ENCODE measurements around the gene FAM170B. TPM values are rescaled to one million over a fixed set of nuclear protein-coding genes. Genes with fewer than 3 reads are reported as not detected.

FAM170B gene
- total RNA-seq, 1 experiment from 2014 or later, result not detected

DNA sequence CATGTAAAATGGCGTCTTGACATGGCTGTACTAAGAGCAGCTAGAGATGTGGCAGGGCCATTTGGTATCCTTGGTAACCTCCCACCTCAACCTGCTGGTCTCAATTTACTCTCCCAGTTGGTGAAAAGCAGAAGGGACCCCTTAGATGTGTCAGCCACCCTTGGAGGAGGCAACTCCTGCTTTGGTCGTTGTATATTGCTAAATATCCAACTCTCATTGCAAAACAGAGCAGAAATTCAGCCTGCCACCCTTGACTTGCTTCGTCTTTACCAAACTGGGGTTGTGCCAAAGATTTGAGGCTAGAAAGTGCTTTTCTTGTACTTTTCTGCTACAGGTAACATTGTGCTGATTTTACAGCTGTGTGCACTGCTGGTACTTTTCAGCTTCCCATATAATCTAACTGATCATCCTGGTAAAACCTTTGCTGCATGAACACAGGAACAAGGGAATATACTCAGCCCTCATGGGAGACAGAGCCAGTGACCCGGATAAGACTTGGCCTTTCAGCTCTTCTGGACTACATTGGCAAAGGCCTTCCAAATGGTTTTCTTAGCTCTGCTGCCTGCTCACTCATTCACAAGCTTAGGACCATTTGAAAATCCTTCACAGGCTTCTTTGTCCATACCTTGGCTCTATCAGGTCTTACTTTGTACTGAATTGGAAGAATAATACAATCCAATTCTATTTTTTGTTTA, 16.3 kb downstream of the FAM170B start:
- BruUV-seq (replicated peaks), result no TSS peak
- Histone ChIP-seq H3K9me3 (ENCODE audit: insufficient read depth, low read depth) (no peaks in the 10 kb centered on the region), H3K27ac (no peak overlapping the region), H2AFZ (no peak overlapping the region), H3K4me3 (no peak overlapping the region), H4K20me1 (ENCODE audit: insufficient read depth) (no peaks in the 10 kb centered on the region), H3K9me2 (ENCODE audit: insufficient read depth) (no peaks in the 10 kb centered on the region), H3F3A (ENCODE audit: insufficient read depth, low read depth) (no peaks in the 10 kb centered on the region), H3K27me3 (ENCODE audit: insufficient read depth, low read depth) (peaks cover 57% of the 10 kb centered on the region), H3K36me3 (ENCODE audit: low read depth) (no peaks in the 10 kb centered on the region), H3K4me1 (replicated peaks; ENCODE audit: insufficient read depth) (no peaks in the 10 kb centered on the region), H3K79me2 (ENCODE audit: low read depth) (no peaks in the 10 kb centered on the region), H3K4me2 (no peak overlapping the region)
- ChIA-PET POLR2A (ENCODE audit: unreplicated experiment) (no interaction called here), CTCF (no interaction called here)
- intact Hi-C loops (cut with micrococcal nuclease; ENCODE audit: unreplicated experiment), result no loop called here
- no peak for TF ChIP-seq EZH2 (IDR thresholded peaks at IDR 0.05; ENCODE audit: low read depth)
- TF ChIP-seq, protein P1, sequence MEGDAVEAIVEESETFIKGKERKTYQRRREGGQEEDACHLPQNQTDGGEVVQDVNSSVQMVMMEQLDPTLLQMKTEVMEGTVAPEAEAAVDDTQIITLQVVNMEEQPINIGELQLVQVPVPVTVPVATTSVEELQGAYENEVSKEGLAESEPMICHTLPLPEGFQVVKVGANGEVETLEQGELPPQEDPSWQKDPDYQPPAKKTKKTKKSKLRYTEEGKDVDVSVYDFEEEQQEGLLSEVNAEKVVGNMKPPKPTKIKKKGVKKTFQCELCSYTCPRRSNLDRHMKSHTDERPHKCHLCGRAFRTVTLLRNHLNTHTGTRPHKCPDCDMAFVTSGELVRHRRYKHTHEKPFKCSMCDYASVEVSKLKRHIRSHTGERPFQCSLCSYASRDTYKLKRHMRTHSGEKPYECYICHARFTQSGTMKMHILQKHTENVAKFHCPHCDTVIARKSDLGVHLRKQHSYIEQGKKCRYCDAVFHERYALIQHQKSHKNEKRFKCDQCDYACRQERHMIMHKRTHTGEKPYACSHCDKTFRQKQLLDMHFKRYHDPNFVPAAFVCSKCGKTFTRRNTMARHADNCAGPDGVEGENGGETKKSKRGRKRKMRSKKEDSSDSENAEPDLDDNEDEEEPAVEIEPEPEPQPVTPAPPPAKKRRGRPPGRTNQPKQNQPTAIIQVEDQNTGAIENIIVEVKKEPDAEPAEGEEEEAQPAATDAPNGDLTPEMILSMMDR (conservative IDR thresholded peaks at IDR 0.05), result no peak
- DNase-seq, result no peak

GRCh38 chr10:49116509-49117375, 17.1 kb downstream of the FAM170B start:
- Histone ChIP-seq H3K79me2 (ENCODE audit: low read depth) (no peaks in the 10 kb centered on the region), H3K4me2 (no peak overlapping the region), H3F3A (ENCODE audit: insufficient read depth, low read depth) (no peaks in the 10 kb centered on the region), H3K4me3 (no peak overlapping the region), H3K27me3 (ENCODE audit: insufficient read depth, low read depth) (peaks cover 64% of the 10 kb centered on the region), H4K20me1 (ENCODE audit: insufficient read depth) (no peaks in the 10 kb centered on the region), H3K27ac (no peak overlapping the region), H3K4me1 (replicated peaks; ENCODE audit: insufficient read depth) (no peaks in the 10 kb centered on the region), H2AFZ (no peak overlapping the region), H3K9me3 (ENCODE audit: insufficient read depth, low read depth) (no peaks in the 10 kb centered on the region), H3K36me3 (ENCODE audit: low read depth) (no peaks in the 10 kb centered on the region), H3K9me2 (ENCODE audit: insufficient read depth) (no peaks in the 10 kb centered on the region)
- intact Hi-C loops (cut with micrococcal nuclease; ENCODE audit: unreplicated experiment), result no loop called here
- ChIA-PET POLR2A (ENCODE audit: unreplicated experiment) (no interaction called here), CTCF (no interaction called here)
- DNase-seq, result no peak
- BruUV-seq (replicated peaks), result no TSS peak
- no peak for TF ChIP-seq EZH2 (IDR thresholded peaks at IDR 0.05; ENCODE audit: low read depth)
- TF ChIP-seq, protein P1 (conservative IDR thresholded peaks at IDR 0.05), result no peak

GRCh38 chr10:49115796-49116508, 17.9 kb downstream of the FAM170B start:
- Histone ChIP-seq H3K27ac (no peak overlapping the region), H3K4me3 (no peak overlapping the region), H3K27me3 (ENCODE audit: insufficient read depth, low read depth) (peaks cover 64% of the 10 kb centered on the region), H3F3A (ENCODE audit: insufficient read depth, low read depth) (no peaks in the 10 kb centered on the region), H3K9me3 (ENCODE audit: insufficient read depth, low read depth) (no peaks in the 10 kb centered on the region), H4K20me1 (ENCODE audit: insufficient read depth) (no peaks in the 10 kb centered on the region), H3K4me1 (replicated peaks; ENCODE audit: insufficient read depth) (no peaks in the 10 kb centered on the region), H3K79me2 (ENCODE audit: low read depth) (no peaks in the 10 kb centered on the region), H2AFZ (no peak overlapping the region), H3K36me3 (ENCODE audit: low read depth) (no peaks in the 10 kb centered on the region), H3K9me2 (ENCODE audit: insufficient read depth) (no peaks in the 10 kb centered on the region), H3K4me2 (no peak overlapping the region)
- no peak for DNase-seq
- intact Hi-C loops (cut with micrococcal nuclease; ENCODE audit: unreplicated experiment), result no loop called here
- POLR2A ChIA-PET (ENCODE audit: unreplicated experiment), result no interaction called here
- CTCF ChIA-PET, result no interaction called here
- no TSS peak for BruUV-seq (replicated peaks)
- TF ChIP-seq EZH2 (IDR thresholded peaks at IDR 0.05; ENCODE audit: low read depth), result no peak
- TF ChIP-seq, protein P1 (conservative IDR thresholded peaks at IDR 0.05), result no peak
